RWPE1 (cell line): Measurements from ENCODE around the gene C1orf105.
"Not testable (repeated sequence)": the region's sequence is repeated elsewhere in the genome, so short reads cannot be mapped to it uniquely, and the experiment has no call there.

ENCODE experiments used
- CTCF ChIA-PET: fragments of 350-600 bp; sonication (Branson Sonifier 250); formaldehyde crosslinking; extraction: SDS; loops from one replicate; lab custom pipeline; 2021; lab: Yijun Ruan, JAX
- POLR2A ChIA-PET: fragments of 400-600 bp; formaldehyde crosslinking; extraction: SDS; loops from one replicate; lab custom pipeline; 2020; ENCODE audit warnings: antibody characterized with exemption; ENCODE audit not compliant: low non-redundant PET; lab: Yijun Ruan, JAX
- DNase-seq: peaks from one replicate; pipeline ENCODE4 v3.0.0; 2012; ENCODE audit warnings: low spot score
- H3K27ac ChIP-seq: fragments of 450-650 bp; 2 replicates; pipeline ENCODE4 v1.5.1; 2017
- TF ChIP-seq, protein P1 (sequence below): fragments of 450-650 bp; conservative IDR thresholded peaks from 2 replicates; pipeline ENCODE4 v1.5.1; 2017; ENCODE audit warnings: low read depth, mild to moderate bottlenecking

C1orf105 gene

DNA sequence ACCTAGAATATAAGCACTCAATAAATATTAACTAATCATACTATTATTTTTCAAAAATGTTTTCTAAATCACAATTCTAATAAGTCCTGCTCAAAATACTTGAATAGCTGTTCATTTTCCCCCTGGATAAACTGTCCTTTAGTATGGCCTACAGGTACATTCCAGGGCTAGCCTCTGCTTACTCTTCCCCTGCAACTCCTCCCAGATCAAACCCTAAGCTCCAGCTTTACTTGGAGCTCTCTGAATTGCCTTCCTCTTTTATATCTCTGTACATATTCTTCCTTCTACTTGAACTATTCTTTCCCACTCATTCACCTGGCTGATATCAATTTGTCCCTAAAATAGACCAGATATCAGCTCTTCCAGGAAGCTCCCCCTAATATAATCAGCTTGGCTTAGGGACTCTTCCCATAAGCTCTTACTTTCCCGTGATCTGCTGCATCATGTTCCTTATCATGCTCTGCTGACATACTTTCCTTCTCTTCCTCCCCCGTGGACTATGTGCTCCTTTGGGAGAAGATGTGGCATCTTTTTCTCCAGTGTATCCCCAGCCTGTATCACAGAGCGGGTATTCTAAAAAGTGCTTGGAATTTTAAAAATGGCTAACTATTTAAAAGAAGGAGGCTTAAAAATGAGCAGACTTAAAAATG is 66.4 kb downstream of the C1orf105 start:
- ChIA-PET CTCF (no interaction called here), POLR2A (no interaction called here)
- TF ChIP-seq, protein P1, sequence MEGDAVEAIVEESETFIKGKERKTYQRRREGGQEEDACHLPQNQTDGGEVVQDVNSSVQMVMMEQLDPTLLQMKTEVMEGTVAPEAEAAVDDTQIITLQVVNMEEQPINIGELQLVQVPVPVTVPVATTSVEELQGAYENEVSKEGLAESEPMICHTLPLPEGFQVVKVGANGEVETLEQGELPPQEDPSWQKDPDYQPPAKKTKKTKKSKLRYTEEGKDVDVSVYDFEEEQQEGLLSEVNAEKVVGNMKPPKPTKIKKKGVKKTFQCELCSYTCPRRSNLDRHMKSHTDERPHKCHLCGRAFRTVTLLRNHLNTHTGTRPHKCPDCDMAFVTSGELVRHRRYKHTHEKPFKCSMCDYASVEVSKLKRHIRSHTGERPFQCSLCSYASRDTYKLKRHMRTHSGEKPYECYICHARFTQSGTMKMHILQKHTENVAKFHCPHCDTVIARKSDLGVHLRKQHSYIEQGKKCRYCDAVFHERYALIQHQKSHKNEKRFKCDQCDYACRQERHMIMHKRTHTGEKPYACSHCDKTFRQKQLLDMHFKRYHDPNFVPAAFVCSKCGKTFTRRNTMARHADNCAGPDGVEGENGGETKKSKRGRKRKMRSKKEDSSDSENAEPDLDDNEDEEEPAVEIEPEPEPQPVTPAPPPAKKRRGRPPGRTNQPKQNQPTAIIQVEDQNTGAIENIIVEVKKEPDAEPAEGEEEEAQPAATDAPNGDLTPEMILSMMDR, result no peak
- no peak for DNase-seq
- no peak overlapping the region for H3K27ac ChIP-seq

DNA sequence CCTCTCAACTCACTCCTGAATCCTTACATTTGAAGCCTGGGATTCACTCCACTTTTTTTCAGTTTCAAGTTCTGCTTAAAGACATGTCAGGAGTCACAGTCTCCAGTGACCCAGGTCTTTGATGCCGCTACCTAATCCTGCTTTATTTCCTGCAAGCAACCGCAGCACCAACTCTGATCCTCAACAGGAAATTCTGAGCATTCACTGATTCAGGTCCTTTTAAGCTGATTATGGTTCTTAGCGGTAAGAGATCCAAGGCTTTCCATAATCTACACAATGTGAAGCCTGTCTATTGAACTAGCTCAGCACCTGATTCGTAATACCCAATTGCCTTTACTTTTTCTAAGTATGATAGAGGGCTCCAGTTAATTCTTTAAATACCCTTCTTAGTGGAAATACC is 67.1 kb downstream of the C1orf105 start:
- no peak for DNase-seq
- H3K27ac ChIP-seq, result no peak overlapping the region
- POLR2A ChIA-PET, result no interaction called here
- CTCF ChIA-PET, result no interaction called here
- TF ChIP-seq, protein P1, result no peak

DNA sequence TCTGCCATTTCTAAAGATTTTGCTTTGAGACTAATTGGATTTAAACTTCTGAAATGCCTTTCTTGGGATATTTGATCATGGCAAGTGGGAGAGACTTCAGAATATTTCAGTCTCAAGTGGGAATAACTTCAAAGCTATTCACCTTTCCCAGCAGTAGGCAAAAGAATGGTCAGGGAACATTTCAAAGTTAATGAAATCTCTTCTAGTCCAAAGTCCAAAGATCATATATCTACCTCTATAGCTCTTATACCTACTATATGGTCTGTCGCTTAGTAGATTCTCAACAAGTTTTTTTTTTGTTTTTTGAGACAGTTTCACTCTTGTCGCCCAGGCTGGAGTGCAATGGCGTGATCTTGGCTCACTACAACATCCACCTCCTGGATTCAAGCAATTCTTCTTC is 67.9 kb downstream of the C1orf105 start:
- TF ChIP-seq, protein P1, result no peak
- no peak overlapping the region for H3K27ac ChIP-seq
- ChIA-PET CTCF (interaction anchor here (0.5 to 0.6 kb wide), 2 partner anchors 500 to 1076 kb away, joined by 3 read pairs; no protein-coding TSS in a partner anchor), POLR2A (no interaction called here)
- DNase-seq, result no peak

DNA sequence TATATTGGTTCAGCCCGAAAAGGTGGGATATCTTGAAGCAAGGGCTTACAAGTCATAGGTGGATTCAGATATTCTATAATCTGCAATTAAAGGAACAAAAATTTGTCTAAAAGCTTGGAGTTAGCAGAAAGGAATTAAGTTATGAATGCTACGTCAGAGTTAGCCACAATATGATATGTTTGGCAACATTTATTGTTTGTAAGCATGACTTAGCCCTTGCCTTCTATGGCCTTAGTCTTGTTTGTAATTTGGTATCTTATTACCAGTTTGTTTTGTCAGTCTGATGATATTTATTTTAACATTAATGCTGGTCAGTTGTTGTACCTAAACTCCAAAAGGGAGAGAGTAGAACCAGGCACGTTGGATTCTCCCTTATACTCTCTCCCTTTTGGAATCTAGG is 69.4 kb downstream of the C1orf105 start:
- TF ChIP-seq, protein P1, result no peak
- ChIA-PET POLR2A (no interaction called here), CTCF (interaction anchor here (0.6 kb wide), 1 partner anchor 939 kb away, joined by 3 read pairs; no protein-coding TSS in a partner anchor)
- no peak for DNase-seq
- no peak overlapping the region for H3K27ac ChIP-seq

DNA sequence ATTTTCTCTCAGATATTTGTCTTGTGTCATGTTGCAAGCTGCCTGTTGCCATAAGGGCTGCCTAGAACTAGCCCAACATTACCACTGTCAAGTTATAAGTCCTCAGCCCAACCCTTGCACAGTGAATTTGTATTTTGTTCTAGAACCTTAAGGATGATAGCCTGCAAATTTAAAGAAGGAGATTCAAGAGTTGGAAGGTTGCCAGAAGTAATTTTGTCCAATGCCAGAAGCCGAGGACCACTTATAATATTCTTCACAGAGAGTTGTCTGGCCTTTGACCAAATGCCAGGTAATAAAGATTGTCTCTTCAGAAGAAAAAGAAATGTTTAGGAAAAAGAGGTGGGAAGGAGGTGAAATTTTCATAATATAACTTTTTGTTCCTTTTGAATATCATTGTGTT is 71.9 kb downstream of the C1orf105 start:
- no peak for DNase-seq
- ChIA-PET CTCF (no interaction called here), POLR2A (no interaction called here)
- H3K27ac ChIP-seq, result no peak overlapping the region
- TF ChIP-seq, protein P1, result no peak

DNA sequence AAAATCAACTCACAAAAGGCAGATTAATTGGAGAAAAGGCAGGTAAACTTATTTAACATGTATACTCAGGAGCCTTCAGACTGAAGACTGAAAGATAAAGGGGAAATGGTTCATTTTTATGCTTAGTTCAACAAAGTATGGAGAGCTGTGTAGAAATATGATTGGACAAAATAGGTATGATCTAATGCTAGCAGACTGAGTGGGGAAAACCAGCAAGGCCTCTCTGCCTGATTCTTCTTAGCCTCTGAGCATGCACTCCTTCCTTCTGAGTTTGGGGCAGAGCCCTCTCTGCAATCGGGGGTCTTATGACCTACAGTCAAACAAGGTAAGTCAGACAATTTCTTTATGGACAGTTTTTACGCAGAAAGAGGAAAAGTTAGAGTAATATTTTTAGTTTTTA is 73.7 kb downstream of the C1orf105 start:
- CTCF ChIA-PET, result no interaction called here

DNA sequence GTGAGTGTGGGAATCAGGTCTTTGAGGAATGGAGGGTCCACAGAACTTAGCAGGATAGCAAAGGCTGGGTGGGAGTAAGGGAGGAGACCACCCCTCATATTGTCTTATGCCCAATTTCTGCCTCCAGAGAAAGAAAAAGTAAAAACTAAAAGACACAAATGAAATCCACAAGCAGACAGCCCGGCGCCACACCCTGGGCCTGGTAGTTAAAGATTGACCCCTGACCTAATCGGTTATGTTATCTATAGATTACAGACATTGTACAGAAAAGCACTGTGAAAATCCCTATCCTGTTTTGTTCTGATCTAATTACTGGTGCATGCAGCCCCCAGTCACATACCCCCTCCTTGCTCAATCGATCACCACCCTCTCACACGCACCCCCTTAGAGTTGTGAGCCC is 75.6 kb downstream of the C1orf105 start:
- DNase-seq, CTCF ChIA-PET, H3K27ac ChIP-seq: not testable (repeated sequence)
- POLR2A ChIA-PET, result interaction anchor here (0.6 kb wide), 1 partner anchor 101 kb away, joined by 3 read pairs; no protein-coding TSS in a partner anchor

More for the DNA sequence above, 73.7 kb downstream of the C1orf105 start:
- TF ChIP-seq, protein P1, result no peak
- no peak for DNase-seq
- no peak overlapping the region for H3K27ac ChIP-seq
- POLR2A ChIA-PET, result no interaction called here
